ENCODE data around the gene TMEM117. TPM values are rescaled to one million over a fixed set of nuclear protein-coding genes. Genes with fewer than 3 reads are reported as not detected.

TMEM117 gene
- polyA plus RNA-seq, 1 donor (not counting 4 experiments of a cell fraction or from before 2014, with no cell fraction given), result 8.5 TPM

GRCh38 chr12:43978556-43978955 is 142.7 kb downstream of the TMEM117 start:
- Histone ChIP-seq H3K36me3 (ENCODE audit: control insufficient read depth in 2 of 2, extremely low read depth in 1 of 2, insufficient read depth in 2 of 2, low read length in 2 of 2) (no peaks in the 10 kb centered on the region), H2AFZ (ENCODE audit: control insufficient read depth, low read length) (no peak overlapping the region), H3K9me3 (ENCODE audit: control insufficient read depth, low read depth, low read length) (no peaks in the 10 kb centered on the region), H3K4me3 (ENCODE audit: control insufficient read depth in 2 of 3, extremely low read depth in 1 of 3, insufficient read depth in 2 of 3, low read depth in 1 of 3, low read length in 3 of 3) (no peak overlapping the region), H3K9ac (ENCODE audit: control insufficient read depth, extremely low read depth, insufficient read depth, low read length) (no peak overlapping the region), H3K9me1 (ENCODE audit: control insufficient read depth, extremely low read depth, insufficient read depth, low read length) (no peaks in the 10 kb centered on the region), H3K79me2 (ENCODE audit: control insufficient read depth, insufficient read depth, low read length) (no peaks in the 10 kb centered on the region), H3K27ac (ENCODE audit: control insufficient read depth, insufficient read depth, low read length) (no peak overlapping the region), H3K27me3 (ENCODE audit: control insufficient read depth, extremely low read depth, insufficient read depth, low read length) (no peaks in the 10 kb centered on the region), H3K4me1 (ENCODE audit: control insufficient read depth, extremely low read depth, insufficient read depth, low read length) (peaks cover 6% of the 10 kb centered on the region), H3K4me2 (ENCODE audit: control insufficient read depth, extremely low read depth, insufficient read depth, low read depth, low read length) (no peak overlapping the region), H4K20me1 (ENCODE audit: control insufficient read depth, extremely low read depth, insufficient read depth, low read length) (no peaks in the 10 kb centered on the region)
- FAIRE-seq (no peak), DNase-seq (ENCODE audit: low read depth, low spot score) (no peak)
- dilution Hi-C loops (cut with MboI; ENCODE audit: extremely low pct_ligation_motif_present, low sequenced_read_pairs), result no loop called here
- TF ChIP-seq CTCF (optimal IDR thresholded peaks at IDR 0.05 in 1 of 3, IDR thresholded peaks at IDR 0.05 in 1 of 3, conservative IDR thresholded peaks at IDR 0.05 in 1 of 3; ENCODE audit: extremely low read depth in 1 of 3, insufficient read depth in 2 of 3, low read length in 3 of 3), result no peak

- no peaks in the 10 kb centered on the region for H3K27me3 ChIP-seq (ENCODE audit: control insufficient read depth, extremely low read depth, insufficient read depth, low read length)
- TF ChIP-seq CTCF (optimal IDR thresholded peaks at IDR 0.05 in 1 of 3, IDR thresholded peaks at IDR 0.05 in 1 of 3, conservative IDR thresholded peaks at IDR 0.05 in 1 of 3; ENCODE audit: extremely low read depth in 1 of 3, insufficient read depth in 2 of 3, low read length in 3 of 3), result no peak
- TF ChIP-seq EZH2 (IDR thresholded peaks at IDR 0.05; ENCODE audit: low read length), result no peak
- FAIRE-seq (no peak), DNase-seq (ENCODE audit: low read depth, low spot score) (no peak)
- no peak overlapping the region for H3K9ac ChIP-seq (ENCODE audit: control insufficient read depth, extremely low read depth, insufficient read depth, low read length)
- no peaks in the 10 kb centered on the region for H3K36me3 ChIP-seq (ENCODE audit: control insufficient read depth in 2 of 2, extremely low read depth in 1 of 2, insufficient read depth in 2 of 2, low read length in 2 of 2)
- H3K27ac ChIP-seq (ENCODE audit: control insufficient read depth, insufficient read depth, low read length), result no peak overlapping the region
- H3K9me1 ChIP-seq (ENCODE audit: control insufficient read depth, extremely low read depth, insufficient read depth, low read length), result no peaks in the 10 kb centered on the region
- no peak overlapping the region for H3K4me3 ChIP-seq (ENCODE audit: control insufficient read depth in 2 of 3, extremely low read depth in 1 of 3, insufficient read depth in 2 of 3, low read depth in 1 of 3, low read length in 3 of 3)
- no peak overlapping the region for H3K4me2 ChIP-seq (ENCODE audit: control insufficient read depth, extremely low read depth, insufficient read depth, low read depth, low read length)
- H3K9me3 ChIP-seq (ENCODE audit: control insufficient read depth, low read depth, low read length), result no peaks in the 10 kb centered on the region
- no peak overlapping the region for H2AFZ ChIP-seq (ENCODE audit: control insufficient read depth, low read length)
- H4K20me1 ChIP-seq (ENCODE audit: control insufficient read depth, extremely low read depth, insufficient read depth, low read length), result no peaks in the 10 kb centered on the region
- H3K79me2 ChIP-seq (ENCODE audit: control insufficient read depth, insufficient read depth, low read length), result no peaks in the 10 kb centered on the region
- dilution Hi-C loops (cut with MboI; ENCODE audit: extremely low pct_ligation_motif_present, low sequenced_read_pairs), result no loop called here
- H3K4me1 ChIP-seq (ENCODE audit: control insufficient read depth, extremely low read depth, insufficient read depth, low read length), result peaks cover 6% of the 10 kb centered on the region
These were observed 143.6 kb downstream of the TMEM117 start for GRCh38 chr12:43979450-43979849.

Measured in keratinocyte (primary cell).